ENCODE results near the gene RIPPLY1.

GRCh38 chrX:106933538-106933961 is 30.4 kb upstream of the RIPPLY1 start:
- TF ChIP-seq GATA2 (IDR thresholded peaks at IDR 0.05; ENCODE audit: low read depth, low read length) = peak; percentile 8; the same call in 1 of the 2 replicates
- TF ChIP-seq GATA3 (IDR thresholded peaks at IDR 0.05; ENCODE audit: low read depth, low read length) = no peak
